ENCODE results near the gene PFKFB4.

DNA sequence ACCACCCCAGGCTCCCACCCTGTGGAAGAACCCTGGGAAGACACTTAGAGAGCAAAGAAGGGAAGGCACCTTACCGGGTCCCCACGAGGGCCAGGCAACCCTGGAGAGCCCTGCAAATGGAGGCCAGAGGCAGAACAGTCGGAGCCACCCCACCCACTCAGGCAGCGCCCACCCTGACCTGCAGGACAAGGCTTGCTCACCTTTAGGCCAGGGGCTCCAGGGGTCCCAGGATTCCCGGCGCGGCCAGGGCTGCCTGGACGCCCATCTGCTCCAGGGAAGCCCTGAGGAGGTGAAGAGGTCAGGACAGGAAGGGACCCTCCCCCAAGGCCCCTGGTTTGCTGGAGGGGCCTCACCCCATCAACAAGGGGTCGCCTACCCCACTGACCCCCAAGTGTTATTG, 28.2 kb upstream of the PFKFB4 start:
- TF ChIP-seq ZBTB10 (tag by site-specific recombination; IDR thresholded peaks at IDR 0.05) (no peak), KLF16 (tag by site-specific recombination; IDR thresholded peaks at IDR 0.05) (no peak), ZBTB8A (tag by site-specific recombination; IDR thresholded peaks at IDR 0.05) (no peak), ZNF324 (tag by site-specific recombination; IDR thresholded peaks at IDR 0.05) (no peak)
- TF ChIP-seq, protein P1, sequence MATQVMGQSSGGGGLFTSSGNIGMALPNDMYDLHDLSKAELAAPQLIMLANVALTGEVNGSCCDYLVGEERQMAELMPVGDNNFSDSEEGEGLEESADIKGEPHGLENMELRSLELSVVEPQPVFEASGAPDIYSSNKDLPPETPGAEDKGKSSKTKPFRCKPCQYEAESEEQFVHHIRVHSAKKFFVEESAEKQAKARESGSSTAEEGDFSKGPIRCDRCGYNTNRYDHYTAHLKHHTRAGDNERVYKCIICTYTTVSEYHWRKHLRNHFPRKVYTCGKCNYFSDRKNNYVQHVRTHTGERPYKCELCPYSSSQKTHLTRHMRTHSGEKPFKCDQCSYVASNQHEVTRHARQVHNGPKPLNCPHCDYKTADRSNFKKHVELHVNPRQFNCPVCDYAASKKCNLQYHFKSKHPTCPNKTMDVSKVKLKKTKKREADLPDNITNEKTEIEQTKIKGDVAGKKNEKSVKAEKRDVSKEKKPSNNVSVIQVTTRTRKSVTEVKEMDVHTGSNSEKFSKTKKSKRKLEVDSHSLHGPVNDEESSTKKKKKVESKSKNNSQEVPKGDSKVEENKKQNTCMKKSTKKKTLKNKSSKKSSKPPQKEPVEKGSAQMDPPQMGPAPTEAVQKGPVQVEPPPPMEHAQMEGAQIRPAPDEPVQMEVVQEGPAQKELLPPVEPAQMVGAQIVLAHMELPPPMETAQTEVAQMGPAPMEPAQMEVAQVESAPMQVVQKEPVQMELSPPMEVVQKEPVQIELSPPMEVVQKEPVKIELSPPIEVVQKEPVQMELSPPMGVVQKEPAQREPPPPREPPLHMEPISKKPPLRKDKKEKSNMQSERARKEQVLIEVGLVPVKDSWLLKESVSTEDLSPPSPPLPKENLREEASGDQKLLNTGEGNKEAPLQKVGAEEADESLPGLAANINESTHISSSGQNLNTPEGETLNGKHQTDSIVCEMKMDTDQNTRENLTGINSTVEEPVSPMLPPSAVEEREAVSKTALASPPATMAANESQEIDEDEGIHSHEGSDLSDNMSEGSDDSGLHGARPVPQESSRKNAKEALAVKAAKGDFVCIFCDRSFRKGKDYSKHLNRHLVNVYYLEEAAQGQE (tag by site-specific recombination; IDR thresholded peaks at IDR 0.05) = no peak
- TF ChIP-seq, protein P2, sequence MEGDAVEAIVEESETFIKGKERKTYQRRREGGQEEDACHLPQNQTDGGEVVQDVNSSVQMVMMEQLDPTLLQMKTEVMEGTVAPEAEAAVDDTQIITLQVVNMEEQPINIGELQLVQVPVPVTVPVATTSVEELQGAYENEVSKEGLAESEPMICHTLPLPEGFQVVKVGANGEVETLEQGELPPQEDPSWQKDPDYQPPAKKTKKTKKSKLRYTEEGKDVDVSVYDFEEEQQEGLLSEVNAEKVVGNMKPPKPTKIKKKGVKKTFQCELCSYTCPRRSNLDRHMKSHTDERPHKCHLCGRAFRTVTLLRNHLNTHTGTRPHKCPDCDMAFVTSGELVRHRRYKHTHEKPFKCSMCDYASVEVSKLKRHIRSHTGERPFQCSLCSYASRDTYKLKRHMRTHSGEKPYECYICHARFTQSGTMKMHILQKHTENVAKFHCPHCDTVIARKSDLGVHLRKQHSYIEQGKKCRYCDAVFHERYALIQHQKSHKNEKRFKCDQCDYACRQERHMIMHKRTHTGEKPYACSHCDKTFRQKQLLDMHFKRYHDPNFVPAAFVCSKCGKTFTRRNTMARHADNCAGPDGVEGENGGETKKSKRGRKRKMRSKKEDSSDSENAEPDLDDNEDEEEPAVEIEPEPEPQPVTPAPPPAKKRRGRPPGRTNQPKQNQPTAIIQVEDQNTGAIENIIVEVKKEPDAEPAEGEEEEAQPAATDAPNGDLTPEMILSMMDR (tag by site-specific recombination; IDR thresholded peaks at IDR 0.05) = no peak
